ENCODE data around the gene COA6. TPM values are rescaled to one million over a fixed set of nuclear protein-coding genes. Genes with fewer than 3 reads are reported as not detected.

Gene COA6
- total RNA-seq, 1 donor from 2014 or later = 39.0 TPM

GRCh38 chr1:234327577-234328164, 45.6 kb upstream of the COA6 start:
- no peaks in the 10 kb centered on the region for H3K9me3 ChIP-seq (replicated peaks)
- peaks cover 66% of the 10 kb centered on the region for H3K27me3 ChIP-seq (ENCODE audit: low read depth)
- no peak overlapping the region for H3K4me3 ChIP-seq
- no peak for DNase-seq
- no peak overlapping the region for H3K27ac ChIP-seq (replicated peaks)
- peaks cover 7% of the 10 kb centered on the region for H3K4me1 ChIP-seq
- TF ChIP-seq CTCF (IDR thresholded peaks at IDR 0.05; ENCODE audit: borderline replicate concordance) = no peak
- H3K36me3 ChIP-seq = no peaks in the 10 kb centered on the region
- intact Hi-C loops (cut with micrococcal nuclease) = no loop called here

GRCh38 chr1:234330843-234331215, 42.4 kb upstream of the COA6 start:
- no peaks in the 10 kb centered on the region for H3K36me3 ChIP-seq
- H3K4me3 ChIP-seq = no peak overlapping the region
- H3K4me1 ChIP-seq = peaks cover 7% of the 10 kb centered on the region
- no peak for TF ChIP-seq CTCF (IDR thresholded peaks at IDR 0.05; ENCODE audit: borderline replicate concordance)
- peaks cover 34% of the 10 kb centered on the region for H3K27me3 ChIP-seq (ENCODE audit: low read depth)
- H3K9me3 ChIP-seq (replicated peaks) = peaks cover 5% of the 10 kb centered on the region
- H3K27ac ChIP-seq (replicated peaks) = no peak overlapping the region
- intact Hi-C loops (cut with micrococcal nuclease) = no loop called here
- DNase-seq = no peak

GRCh38 chr1:234331507-234331906, 41.7 kb upstream of the COA6 start:
- Histone ChIP-seq H3K9me3 (replicated peaks) (peaks cover 12% of the 10 kb centered on the region), H3K27ac (replicated peaks) (no peak overlapping the region), H3K27me3 (ENCODE audit: low read depth) (peaks cover 28% of the 10 kb centered on the region), H3K4me3 (no peak overlapping the region), H3K36me3 (no peaks in the 10 kb centered on the region), H3K4me1 (peaks cover 5% of the 10 kb centered on the region)
- intact Hi-C loops (cut with micrococcal nuclease) = no loop called here
- DNase-seq = no peak
- no peak for TF ChIP-seq CTCF (IDR thresholded peaks at IDR 0.05; ENCODE audit: borderline replicate concordance)

GRCh38 chr1:234336359-234336758, 36.9 kb upstream of the COA6 start:
- H3K9me3 ChIP-seq (replicated peaks) = peaks cover 55% of the 10 kb centered on the region
- TF ChIP-seq CTCF (IDR thresholded peaks at IDR 0.05; ENCODE audit: borderline replicate concordance) = no peak
- H3K27ac ChIP-seq (replicated peaks) = no peak overlapping the region
- no peak overlapping the region for H3K4me3 ChIP-seq
- DNase-seq = no peak
- intact Hi-C loops (cut with micrococcal nuclease) = no loop called here
- H3K27me3 ChIP-seq (ENCODE audit: low read depth) = peaks cover 11% of the 10 kb centered on the region
- no peaks in the 10 kb centered on the region for H3K36me3 ChIP-seq
- H3K4me1 ChIP-seq = no peaks in the 10 kb centered on the region

GRCh38 chr1:234337233-234337632, 36.0 kb upstream of the COA6 start:
- no peaks in the 10 kb centered on the region for H3K36me3 ChIP-seq
- no peak for TF ChIP-seq CTCF (IDR thresholded peaks at IDR 0.05; ENCODE audit: borderline replicate concordance)
- intact Hi-C loops (cut with micrococcal nuclease) = no loop called here

More at GRCh38 chr1:234337233-234337632, 36.0 kb upstream of the COA6 start:
- Histone ChIP-seq H3K9me3 (replicated peaks) (peaks cover 55% of the 10 kb centered on the region), H3K27ac (replicated peaks) (no peak overlapping the region), H3K4me3 (no peak overlapping the region), H3K27me3 (ENCODE audit: low read depth) (peaks cover 2% of the 10 kb centered on the region), H3K4me1 (no peaks in the 10 kb centered on the region)
- no peak for DNase-seq
